NT2/D1 (cell line): ENCODE results near the gene RPTOR.

Source experiments
- SUZ12 ChIP-seq: IDR thresholded peaks from 2 replicates; pipeline ENCODE4 v1.6.1; 2011; ENCODE audit not compliant: insufficient read length, insufficient read depth; ENCODE audit errors: extremely low read depth
- YY1 ChIP-seq: IDR thresholded peaks from 2 replicates; pipeline ENCODE4 v1.6.1; 2011; ENCODE audit not compliant: insufficient read length, insufficient read depth
- ZNF274 ChIP-seq: IDR thresholded peaks from 2 replicates; pipeline ENCODE4 v1.6.1; 2011; ENCODE audit warnings: mild to moderate bottlenecking, low read depth, low read length

DNA sequence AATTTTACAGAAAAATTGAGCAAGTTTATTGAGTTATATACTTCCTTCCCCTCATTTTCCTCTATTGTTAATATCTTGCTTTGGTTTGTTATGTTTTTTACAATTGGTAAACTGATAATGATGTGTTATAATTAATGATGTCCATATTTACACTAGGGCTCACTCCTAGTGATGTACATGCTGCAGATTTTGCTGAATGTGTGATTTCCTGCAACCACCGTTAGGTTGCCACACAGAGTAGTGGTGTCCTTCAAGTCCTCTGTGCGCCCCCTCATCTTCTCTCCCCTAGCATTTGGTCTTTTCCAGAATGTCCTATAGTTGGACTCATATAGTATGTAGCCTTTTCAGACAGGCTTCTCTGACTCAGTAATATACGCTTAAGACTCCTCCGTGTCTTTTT is 167.5 kb downstream of the RPTOR start:
- TF ChIP-seq YY1, result no peak
- no peak for TF ChIP-seq SUZ12
- TF ChIP-seq ZNF274, result no peak
